Renal cortex interstitium (tissue), 11 donors: ENCODE results near the gene ATAD3C. TPM values are rescaled to one million over a fixed set of nuclear protein-coding genes. Genes with fewer than 3 reads are reported as not detected.
"Not testable (repeated sequence)": the region's sequence is repeated elsewhere in the genome, so short reads cannot be mapped to it uniquely, and the experiment has no call there.

ENCODE experiments used
- DNase-seq, 11 donors: peaks; one replicate each; pipeline ENCODE4 v3.0.0-alpha.2; 2013; ENCODE audit warnings: low read depth in 9 of 11, low spot score in 4 of 11; ENCODE audit errors: extremely low read depth in 1 of 11
- polyA plus RNA-seq, 3 donors: library from polyadenylated mRNA; unstranded; fragments of 120-200 nt; gene quantifications; one replicate each; pipeline ENCODE4 v1.2.1, GENCODE V29; 2013; ENCODE audit not compliant: insufficient read length in 3 of 3

The ATAD3C gene
- polyA plus RNA-seq, 3 donors, result 2.2 to 5.5 (median 2.9) TPM

- no peak for DNase-seq
These were observed 33.7 kb upstream of the ATAD3C start for GRCh38 chr1:1415751-1416150.

- DNase-seq, result not testable (repeated sequence)
These were observed 32.1 kb upstream of the ATAD3C start for GRCh38 chr1:1417396-1417795.

GRCh38 chr1:1417825-1418463 is 31.5 kb upstream of the ATAD3C start:
- not testable (repeated sequence) for DNase-seq

- no peak for DNase-seq
These were observed 30.8 kb upstream of the ATAD3C start for GRCh38 chr1:1418464-1419362.

- no peak for DNase-seq
These were observed 30.1 kb upstream of the ATAD3C start for GRCh38 chr1:1419363-1419812.

- DNase-seq, result no peak
These were observed 29.5 kb upstream of the ATAD3C start for GRCh38 chr1:1419813-1420653.

GRCh38 chr1:1420654-1421141 is 28.8 kb upstream of the ATAD3C start:
- DNase-seq, result no peak

GRCh38 chr1:1421147-1421906 is 28.2 kb upstream of the ATAD3C start, which contains the start of gene ANKRD65:
Gene ANKRD65 (minus strand): TSS chr1:1421276. CDS start chr1:1421005, 271 bp downstream.
- no peak for DNase-seq

- DNase-seq, result no peak
These were observed 27.5 kb upstream of the ATAD3C start for GRCh38 chr1:1421907-1422464.

GRCh38 chr1:1422465-1423244 is 26.8 kb upstream of the ATAD3C start:
- no peak for DNase-seq

- no peak for DNase-seq
These were observed 26.3 kb upstream of the ATAD3C start for GRCh38 chr1:1423245-1423597.

GRCh38 chr1:1424707-1425106 is 24.8 kb upstream of the ATAD3C start:
- DNase-seq, result no peak

- DNase-seq, result no peak
These were observed 24.1 kb upstream of the ATAD3C start for GRCh38 chr1:1425426-1425752.

- no peak for DNase-seq
These were observed 23.6 kb upstream of the ATAD3C start for GRCh38 chr1:1425753-1426495.

- DNase-seq, result no peak
These were observed 22.9 kb upstream of the ATAD3C start for GRCh38 chr1:1426496-1427105.

GRCh38 chr1:1427106-1427819 is 22.2 kb upstream of the ATAD3C start:
- no peak for DNase-seq
